Epithelial cell of alveolus of lung (primary cell): Measurements from ENCODE around the gene DBH. TPM values are rescaled to one million over a fixed set of nuclear protein-coding genes. Genes with fewer than 3 reads are reported as not detected.

Experiments used
- total RNA-seq: library from RNA; depleted of rRNA; stranded (reverse); fragments of >200 nt; gene quantifications from 2 replicates; pipeline ENCODE4 v1.2.1, GENCODE V29; 2015

DBH gene
- total RNA-seq, result not detected in 2 replicates

GRCh38 chr9:133635533-133636531 is at the start of gene DBH:
DBH (plus strand) TSS chr9:133636363; CDS start chr9:133636372, 9 bp downstream.

GRCh38 chr9:133609311-133610098 is 26.7 kb upstream of the DBH start, which contains the start of gene FAM163B:
FAM163B (minus strand) TSS chr9:133609389; CDS start chr9:133580223, 29,166 bp downstream.

Other genes starting within 250 kb of the DBH start
- 14.7 and 18.2 TPM in 2 replicates for gene REXO4, start 218.4 kb upstream of the DBH start, total RNA-seq
- gene ADAMTS13, start 214.0 kb upstream of the DBH start, total RNA-seq, result 0.39 and 4.0 TPM in 2 replicates
- gene CACFD1, start 176.4 kb upstream of the DBH start, total RNA-seq, result 5.8 and 9.4 TPM in 2 replicates
- 3.5 and 28.6 TPM in 2 replicates for gene SLC2A6, start 157.3 kb upstream of the DBH start, total RNA-seq
- gene MYMK, start 111.4 kb upstream of the DBH start, total RNA-seq, result 1.0 TPM in 1 of 2 replicates, not detected in the other
- gene ADAMTSL2, start 101.7 kb upstream of the DBH start, total RNA-seq, result 0.26 and 2.4 TPM in 2 replicates
- 2.2 TPM in 1 of 2 replicates, not detected in the other for gene FAM163B, start 27.0 kb upstream of the DBH start, total RNA-seq
- gene SARDH, start 102.0 kb downstream of the DBH start, total RNA-seq, result 6.7 and 9.4 TPM in 2 replicates